SK-N-SH (cell line): Measurements from ENCODE around the gene TACO1. TPM values are rescaled to one million over a fixed set of nuclear protein-coding genes. Genes with fewer than 3 reads are reported as not detected.

Experiments used
- CTCF ChIA-PET: fragments of 300-600, 350-600 bp; formaldehyde crosslinking; extraction: SDS; loops from one replicate; lab custom pipeline; 2021; lab: Yijun Ruan, JAX
- POLR2A ChIA-PET: fragments of 350-600 bp; sonication (Branson Sonifier 250); formaldehyde crosslinking; extraction: SDS; loops from one replicate; lab custom pipeline; 2020; ENCODE audit warnings: antibody characterized with exemption, inconsistent platforms; lab: Yijun Ruan, JAX
- DNase-seq: peaks from one replicate; pipeline ENCODE4 v3.0.0; 2012
- H2AFZ ChIP-seq: fragments of 200-600 bp; sonication (generic); 2 replicates; pipeline ENCODE4 v1.8.1; 2016; ENCODE audit warnings: antibody characterized with exemption, mild to moderate bottlenecking, low read depth
- H3F3A ChIP-seq: fragments of 200-600 bp; sonication (generic); replicated peaks from 2 replicates; pipeline ENCODE3; 2016; ENCODE audit warnings: antibody characterized with exemption, mild to moderate bottlenecking; ENCODE audit not compliant: insufficient read depth
- H3K27ac ChIP-seq, 2 experiments: fragments of 200-500 bp in 1 of 2; fragments of 200-600 bp in 1 of 2; sonication (Bioruptor generic) in 1 of 2; sonication (generic), shearing (Covaris generic) in 1 of 2; 2 replicates each; pipeline versions ENCODE4 v1.5.1 to v1.6.1; 2014 to 2016; ENCODE audit warnings: low read depth in 2 of 2, inconsistent platforms in 1 of 2, low read length in 1 of 2, mild to moderate bottlenecking in 1 of 2, mixed read lengths in 1 of 2
- H3K27me3 ChIP-seq: fragments of 200-600 bp; sonication (generic), shearing (Covaris generic); 2 replicates; pipeline ENCODE4 v1.6.1; 2016; ENCODE audit warnings: mixed run types; ENCODE audit not compliant: insufficient read depth
- H3K36me3 ChIP-seq, 2 experiments: fragments of 200-500 bp in 1 of 2; fragments of 200-600 bp in 1 of 2; sonication (Bioruptor generic) in 1 of 2; sonication (generic) in 1 of 2; replicated peaks in 1 of 2; 2 replicates each; pipeline versions ENCODE3 to v1.5.1; 2014 to 2016; ENCODE audit warnings: low read length in 1 of 2, mild to moderate bottlenecking in 1 of 2; ENCODE audit not compliant: insufficient read depth in 2 of 2, control insufficient read depth in 1 of 2
- H3K4me1 ChIP-seq, 2 experiments: fragments of 200-500 bp in 1 of 2; fragments of 200-600 bp in 1 of 2; sonication (Bioruptor generic) in 1 of 2; sonication (generic), shearing (Covaris generic) in 1 of 2; 2 replicates each; pipeline versions ENCODE4 v1.5.1 to v1.6.1; 2014 to 2016; ENCODE audit warnings: low read depth in 1 of 2, low read length in 1 of 2, mixed run types in 1 of 2; ENCODE audit not compliant: insufficient read depth in 2 of 2, control insufficient read depth in 1 of 2
- H3K4me2 ChIP-seq: fragments of 200-600 bp; sonication (generic), shearing (Covaris generic); 2 replicates; pipeline ENCODE4 v1.6.1; 2017; ENCODE audit warnings: mixed run types
- H3K4me3 ChIP-seq, 2 experiments: fragments of 200-500 bp in 1 of 2; fragments of 200-600 bp in 1 of 2; sonication (Bioruptor generic) in 1 of 2; sonication (generic), shearing (Covaris generic) in 1 of 2; 2 replicates each; pipeline versions ENCODE4 v1.5.1 to v1.8.1; 2014 to 2016; ENCODE audit warnings: low read depth in 2 of 2, inconsistent platforms in 1 of 2, low read length in 1 of 2, mild to moderate bottlenecking in 1 of 2, mixed read lengths in 1 of 2, moderate library complexity in 1 of 2
- H3K79me2 ChIP-seq: fragments of 200-600 bp; sonication (generic); 2 replicates; pipeline ENCODE4 v1.8.1; 2017; ENCODE audit warnings: mild to moderate bottlenecking; ENCODE audit not compliant: insufficient read depth
- H3K9ac ChIP-seq: fragments of 200-600 bp; sonication (generic); 2 replicates; pipeline ENCODE4 v1.6.1; 2017; ENCODE audit warnings: mixed run types
- H3K9me2 ChIP-seq: fragments of 200-600 bp; sonication (generic); 2 replicates; pipeline ENCODE4 v1.6.1; 2017; ENCODE audit warnings: mixed run types
- H3K9me3 ChIP-seq: fragments of 200-600 bp; sonication (generic); 2 replicates; pipeline ENCODE4 v1.6.1; 2017; ENCODE audit warnings: mixed run types, mild to moderate bottlenecking, moderate library complexity
- H4K20me1 ChIP-seq: fragments of 200-600 bp; sonication (generic); 2 replicates; pipeline ENCODE4 v1.6.1; 2017; ENCODE audit warnings: mild to moderate bottlenecking, mixed run types; ENCODE audit not compliant: insufficient read depth
- CHD2 ChIP-seq: fragments of 150-350 bp; IDR thresholded peaks from 2 replicates; pipeline ENCODE4 v1.6.1; 2018; ENCODE audit warnings: low read length; ENCODE audit not compliant: partially characterized antibody
- ELF1 ChIP-seq: IDR thresholded peaks from 2 replicates; pipeline ENCODE4 v1.4.0; 2012
- FOSL2 ChIP-seq: IDR thresholded peaks from 2 replicates; pipeline ENCODE4 v1.4.0; 2012; ENCODE audit warnings: low read depth, mild to moderate bottlenecking, moderate library complexity, borderline replicate concordance
- FOXJ3 ChIP-seq: sonication (generic); formaldehyde crosslinking; IDR thresholded peaks from 2 replicates; pipeline ENCODE4 v1.5.1; 2020; ENCODE audit warnings: mild to moderate bottlenecking, missing genetic modification reagents
- FOXM1 ChIP-seq: IDR thresholded peaks from 2 replicates; pipeline ENCODE4 v1.4.0; 2012; ENCODE audit warnings: low read depth, mild to moderate bottlenecking
- IRF3 ChIP-seq: fragments of 150-350 bp; IDR thresholded peaks from 2 replicates; pipeline ENCODE4 v1.6.1; 2016; ENCODE audit warnings: mild to moderate bottlenecking, low read depth, low read length
- JUND ChIP-seq: IDR thresholded peaks from 2 replicates; pipeline ENCODE4 v1.4.0; 2012
- MEF2A ChIP-seq: IDR thresholded peaks from 2 replicates; pipeline ENCODE4 v1.4.0; 2012; ENCODE audit warnings: low read depth, borderline replicate concordance
- MXI1 ChIP-seq: IDR thresholded peaks from 2 replicates; pipeline ENCODE4 v1.6.1; 2012; ENCODE audit warnings: mild to moderate bottlenecking, low read depth, low read length, improper control_type of control experiment
- NRF1 ChIP-seq: IDR thresholded peaks from 2 replicates; pipeline ENCODE4 v1.6.1; 2012; ENCODE audit warnings: low read depth, mild to moderate bottlenecking, low read length
- PBX3 ChIP-seq: IDR thresholded peaks from 2 replicates; pipeline ENCODE4; 2012
- POLR2AphosphoS5 ChIP-seq: IDR thresholded peaks from 2 replicates; pipeline ENCODE4 v1.6.1; 2012; ENCODE audit warnings: low read depth, low read length
- RAD21 ChIP-seq: IDR thresholded peaks from 2 replicates; pipeline ENCODE4 v1.6.1; 2012; ENCODE audit warnings: mild to moderate bottlenecking, low read length
- RFX5 ChIP-seq: IDR thresholded peaks from 2 replicates; pipeline ENCODE4 v1.6.1; 2012; ENCODE audit warnings: mild to moderate bottlenecking, improper control_type of control experiment, low read length
- SMC3 ChIP-seq: IDR thresholded peaks from 2 replicates; pipeline ENCODE4 v1.6.1; 2012; ENCODE audit warnings: low read depth, low read length, improper control_type of control experiment
- TAF1 ChIP-seq: IDR thresholded peaks from 2 replicates; pipeline ENCODE4 v1.6.1; 2012; ENCODE audit warnings: low read depth, mild to moderate bottlenecking, low read length, moderate library complexity, borderline replicate concordance
- USF1 ChIP-seq: IDR thresholded peaks from 2 replicates; pipeline ENCODE4 v1.4.0; 2012; ENCODE audit warnings: low read depth, borderline replicate concordance
- YY1 ChIP-seq: IDR thresholded peaks from 2 replicates; pipeline ENCODE4 v1.4.0; 2012; ENCODE audit warnings: low read depth, mild to moderate bottlenecking
- WGBS: methylation state at CpG from one replicate; pipeline ENCODE4 v1.1.6; 2017; ENCODE audit warnings: low lambda C conversion rate; 5-methylcytosine and 5-hydroxymethylcytosine counted together
- polyA plus RNA-seq, 3 experiments: library from polyadenylated mRNA; depleted of rRNA; stranded (reverse); fragments of >200 nt; gene quantifications; 2 replicates each; pipeline ENCODE4 v1.2.3, GENCODE V29; 2012
- TF ChIP-seq, protein P1 (sequence below): IDR thresholded peaks from 2 replicates; pipeline ENCODE4 v1.6.1; 2012; ENCODE audit warnings: mild to moderate bottlenecking, low read depth, low read length, moderate library complexity
- TF ChIP-seq, protein P2 (sequence below): IDR thresholded peaks from 2 replicates; pipeline ENCODE4 v1.4.0; 2012; ENCODE audit warnings: low read depth, borderline replicate concordance

TACO1 gene
- polyA plus RNA-seq, 1 of the 3 experiments (the other 2 are of a cell fraction): 37.9 TPM

DNA sequence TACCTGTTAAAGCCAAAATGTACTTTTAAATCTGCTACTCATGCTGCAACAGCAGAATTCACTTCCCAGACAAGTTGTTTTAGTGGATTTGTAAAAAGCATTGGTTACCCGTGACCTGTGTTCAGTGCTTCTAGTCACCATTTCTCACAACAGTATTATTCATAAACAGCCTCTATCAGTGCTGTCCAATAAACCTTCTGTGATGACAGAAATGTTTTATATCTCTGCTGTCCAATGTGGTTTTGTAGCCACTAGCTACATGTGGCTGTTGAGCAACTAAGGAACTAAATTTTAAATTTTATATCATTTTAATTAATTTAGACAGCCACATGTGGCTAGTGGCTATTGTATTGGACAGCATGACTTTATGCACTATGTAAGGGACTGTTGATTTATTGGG, 34.1 kb downstream of the TACO1 start:
- no peak overlapping the region for H3K4me3 ChIP-seq
- H3K9me2 ChIP-seq: no peaks in the 10 kb centered on the region
- ChIA-PET CTCF (interaction anchor here (0.7 to 2.5 kb wide), 5 partner anchors 22 to 66 kb away, joined by 3 to 7 read pairs (median 4); partner anchors contain the start of gene LIMD2), POLR2A (no interaction called here)
- no peaks in the 10 kb centered on the region for H3F3A ChIP-seq
- H3K27me3 ChIP-seq: no peaks in the 10 kb centered on the region
- H3K9ac ChIP-seq: no peak overlapping the region
- H3K4me2 ChIP-seq: no peak overlapping the region
- WGBS: 100% methylated on average over 1 of the region's 1 CpG
- no peak for DNase-seq
- no peak overlapping the region; a peak in 1 of 4 replicates for H3K27ac ChIP-seq
- H3K4me1 ChIP-seq: peaks cover 0 to 3% of the 10 kb centered on the region in 2 experiments; a peak in 1 of 4 replicates
- H4K20me1 ChIP-seq: peaks cover 6% of the 10 kb centered on the region
- TF ChIP-seq CHD2 (no peak), YY1 (no peak), JUND (no peak), FOXJ3 (CRISPR knock-in tag) (no peak), USF1 (no peak)
- H3K79me2 ChIP-seq: peaks cover 28% of the 10 kb centered on the region
- no peaks in the 10 kb centered on the region for H3K9me3 ChIP-seq
- no peak overlapping the region for H2AFZ ChIP-seq
- H3K36me3 ChIP-seq: peaks cover 34 to 36% of the 10 kb centered on the region in 2 experiments

GRCh38 chr17:63635290-63635689, 34.6 kb downstream of the TACO1 start:
- no peaks in the 10 kb centered on the region for H3K27me3 ChIP-seq
- H3F3A ChIP-seq: no peaks in the 10 kb centered on the region
- peaks cover 6% of the 10 kb centered on the region for H4K20me1 ChIP-seq
- no peaks in the 10 kb centered on the region for H3K9me2 ChIP-seq
- no peak overlapping the region for H3K4me3 ChIP-seq
- peaks cover 0 to 3% of the 10 kb centered on the region in 2 experiments; a peak in 1 of 4 replicates for H3K4me1 ChIP-seq
- DNase-seq: no peak
- H3K4me2 ChIP-seq: no peak overlapping the region
- H3K9me3 ChIP-seq: no peaks in the 10 kb centered on the region
- no peak overlapping the region for H3K27ac ChIP-seq
- CTCF ChIA-PET: interaction anchor here (0.7 to 2.5 kb wide), 6 partner anchors 11 to 65 kb away, joined by 3 to 13 read pairs (median 6); partner anchors contain the start of gene LIMD2
- H3K36me3 ChIP-seq: peaks cover 34 to 36% of the 10 kb centered on the region in 2 experiments
- no peak overlapping the region for H3K9ac ChIP-seq
- WGBS: 97% methylated on average over 2 of the region's 2 CpGs
- H2AFZ ChIP-seq: no peak overlapping the region
- POLR2A ChIA-PET: no interaction called here
- peaks cover 24% of the 10 kb centered on the region for H3K79me2 ChIP-seq
- TF ChIP-seq FOXM1 (no peak), FOSL2 (no peak), PBX3 (no peak), MEF2A (no peak), CHD2 (no peak), NRF1 (no peak), SMC3 (no peak), YY1 (no peak), FOXJ3 (CRISPR knock-in tag) (no peak), TAF1 (no peak), JUND (no peak), RFX5 (no peak), IRF3 (no peak), MXI1 (no peak), POLR2AphosphoS5 (no peak), ELF1 (no peak), RAD21 (no peak)
- TF ChIP-seq, protein P1, sequence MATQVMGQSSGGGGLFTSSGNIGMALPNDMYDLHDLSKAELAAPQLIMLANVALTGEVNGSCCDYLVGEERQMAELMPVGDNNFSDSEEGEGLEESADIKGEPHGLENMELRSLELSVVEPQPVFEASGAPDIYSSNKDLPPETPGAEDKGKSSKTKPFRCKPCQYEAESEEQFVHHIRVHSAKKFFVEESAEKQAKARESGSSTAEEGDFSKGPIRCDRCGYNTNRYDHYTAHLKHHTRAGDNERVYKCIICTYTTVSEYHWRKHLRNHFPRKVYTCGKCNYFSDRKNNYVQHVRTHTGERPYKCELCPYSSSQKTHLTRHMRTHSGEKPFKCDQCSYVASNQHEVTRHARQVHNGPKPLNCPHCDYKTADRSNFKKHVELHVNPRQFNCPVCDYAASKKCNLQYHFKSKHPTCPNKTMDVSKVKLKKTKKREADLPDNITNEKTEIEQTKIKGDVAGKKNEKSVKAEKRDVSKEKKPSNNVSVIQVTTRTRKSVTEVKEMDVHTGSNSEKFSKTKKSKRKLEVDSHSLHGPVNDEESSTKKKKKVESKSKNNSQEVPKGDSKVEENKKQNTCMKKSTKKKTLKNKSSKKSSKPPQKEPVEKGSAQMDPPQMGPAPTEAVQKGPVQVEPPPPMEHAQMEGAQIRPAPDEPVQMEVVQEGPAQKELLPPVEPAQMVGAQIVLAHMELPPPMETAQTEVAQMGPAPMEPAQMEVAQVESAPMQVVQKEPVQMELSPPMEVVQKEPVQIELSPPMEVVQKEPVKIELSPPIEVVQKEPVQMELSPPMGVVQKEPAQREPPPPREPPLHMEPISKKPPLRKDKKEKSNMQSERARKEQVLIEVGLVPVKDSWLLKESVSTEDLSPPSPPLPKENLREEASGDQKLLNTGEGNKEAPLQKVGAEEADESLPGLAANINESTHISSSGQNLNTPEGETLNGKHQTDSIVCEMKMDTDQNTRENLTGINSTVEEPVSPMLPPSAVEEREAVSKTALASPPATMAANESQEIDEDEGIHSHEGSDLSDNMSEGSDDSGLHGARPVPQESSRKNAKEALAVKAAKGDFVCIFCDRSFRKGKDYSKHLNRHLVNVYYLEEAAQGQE: no peak
- TF ChIP-seq, protein P2, sequence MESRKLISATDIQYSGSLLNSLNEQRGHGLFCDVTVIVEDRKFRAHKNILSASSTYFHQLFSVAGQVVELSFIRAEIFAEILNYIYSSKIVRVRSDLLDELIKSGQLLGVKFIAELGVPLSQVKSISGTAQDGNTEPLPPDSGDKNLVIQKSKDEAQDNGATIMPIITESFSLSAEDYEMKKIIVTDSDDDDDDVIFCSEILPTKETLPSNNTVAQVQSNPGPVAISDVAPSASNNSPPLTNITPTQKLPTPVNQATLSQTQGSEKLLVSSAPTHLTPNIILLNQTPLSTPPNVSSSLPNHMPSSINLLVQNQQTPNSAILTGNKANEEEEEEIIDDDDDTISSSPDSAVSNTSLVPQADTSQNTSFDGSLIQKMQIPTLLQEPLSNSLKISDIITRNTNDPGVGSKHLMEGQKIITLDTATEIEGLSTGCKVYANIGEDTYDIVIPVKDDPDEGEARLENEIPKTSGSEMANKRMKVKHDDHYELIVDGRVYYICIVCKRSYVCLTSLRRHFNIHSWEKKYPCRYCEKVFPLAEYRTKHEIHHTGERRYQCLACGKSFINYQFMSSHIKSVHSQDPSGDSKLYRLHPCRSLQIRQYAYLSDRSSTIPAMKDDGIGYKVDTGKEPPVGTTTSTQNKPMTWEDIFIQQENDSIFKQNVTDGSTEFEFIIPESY: no peak
